Measurements from ENCODE around the gene DDX28. TPM values are rescaled to one million over a fixed set of nuclear protein-coding genes. Genes with fewer than 3 reads are reported as not detected.

DDX28 gene
- total RNA-seq, 1 experiment from 2014 or later = 16.0 TPM

DNA sequence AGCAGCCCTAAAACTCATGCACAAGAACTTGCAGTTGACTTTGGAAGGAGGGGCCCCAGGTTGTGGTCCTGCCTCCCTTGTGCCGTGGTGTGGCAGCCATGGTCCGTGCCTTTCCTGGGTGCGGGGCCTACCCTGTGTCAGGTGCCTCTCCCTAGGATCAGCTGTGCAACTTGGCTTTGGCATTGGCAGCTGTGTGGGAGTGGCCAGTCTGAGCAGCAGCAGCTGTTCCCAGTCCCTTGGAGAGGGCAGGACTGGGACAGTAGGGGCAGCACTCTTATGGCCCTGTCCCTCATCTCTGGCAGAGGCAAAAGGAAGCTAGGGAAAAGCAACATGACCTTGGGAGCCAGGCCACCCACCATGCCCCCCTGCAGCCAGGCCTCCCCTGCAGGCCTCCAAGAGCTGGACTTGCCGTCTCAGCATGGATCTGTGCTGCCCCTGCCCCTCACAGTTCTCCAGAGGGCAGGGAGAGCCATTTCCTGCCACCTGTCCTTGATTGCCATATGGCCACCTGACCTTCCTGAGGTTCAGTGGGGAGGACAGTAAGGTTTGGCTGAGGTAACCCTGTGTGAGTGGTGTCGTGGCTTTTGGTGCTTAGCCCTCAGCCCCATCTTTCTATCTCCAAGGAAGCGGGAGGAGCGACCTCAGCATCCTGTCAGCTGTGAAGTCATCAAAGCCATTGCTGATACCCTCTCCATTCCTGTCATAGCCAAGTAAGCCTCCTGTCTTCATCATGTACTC, 46.6 kb upstream of the DDX28 start:
- no peak for DNase-seq (ENCODE audit: low spot score)
- Histone ChIP-seq H3K36me3 (ENCODE audit: insufficient read depth, low read length, poor library complexity, severe bottlenecking) (no peaks in the 10 kb centered on the region), H3K9me3 (ENCODE audit: low read depth, low read length, poor library complexity, severe bottlenecking) (no peaks in the 10 kb centered on the region), H3K4me3 (ENCODE audit: low read depth, low read length, poor library complexity, severe bottlenecking) (no peak overlapping the region), H3K27me3 (replicated peaks; ENCODE audit: insufficient read depth, low read depth, low read length, poor library complexity) (no peaks in the 10 kb centered on the region), H3K27ac (ENCODE audit: low read depth, low read length, poor library complexity, severe bottlenecking) (no peak overlapping the region), H3K4me1 (ENCODE audit: insufficient read depth, low read length, poor library complexity, severe bottlenecking) (peaks cover 5% of the 10 kb centered on the region)
- intact Hi-C loops (cut with micrococcal nuclease; ENCODE audit: unreplicated experiment) = no loop called here
- ChIA-PET CTCF (interaction anchor here (0.6 kb wide), 1 partner anchor 137 kb away, joined by 3 read pairs; no protein-coding TSS in a partner anchor), POLR2A (ENCODE audit: low non-redundant PET) (interaction anchor here (0.6 kb wide), 1 partner anchor 24 kb away, joined by 3 read pairs; no protein-coding TSS in a partner anchor)
- TF ChIP-seq EZH2 (IDR thresholded peaks at IDR 0.05; ENCODE audit: borderline replicate concordance, low read depth, low read length, poor library complexity, severe bottlenecking) = no peak
- TF ChIP-seq, protein P1, sequence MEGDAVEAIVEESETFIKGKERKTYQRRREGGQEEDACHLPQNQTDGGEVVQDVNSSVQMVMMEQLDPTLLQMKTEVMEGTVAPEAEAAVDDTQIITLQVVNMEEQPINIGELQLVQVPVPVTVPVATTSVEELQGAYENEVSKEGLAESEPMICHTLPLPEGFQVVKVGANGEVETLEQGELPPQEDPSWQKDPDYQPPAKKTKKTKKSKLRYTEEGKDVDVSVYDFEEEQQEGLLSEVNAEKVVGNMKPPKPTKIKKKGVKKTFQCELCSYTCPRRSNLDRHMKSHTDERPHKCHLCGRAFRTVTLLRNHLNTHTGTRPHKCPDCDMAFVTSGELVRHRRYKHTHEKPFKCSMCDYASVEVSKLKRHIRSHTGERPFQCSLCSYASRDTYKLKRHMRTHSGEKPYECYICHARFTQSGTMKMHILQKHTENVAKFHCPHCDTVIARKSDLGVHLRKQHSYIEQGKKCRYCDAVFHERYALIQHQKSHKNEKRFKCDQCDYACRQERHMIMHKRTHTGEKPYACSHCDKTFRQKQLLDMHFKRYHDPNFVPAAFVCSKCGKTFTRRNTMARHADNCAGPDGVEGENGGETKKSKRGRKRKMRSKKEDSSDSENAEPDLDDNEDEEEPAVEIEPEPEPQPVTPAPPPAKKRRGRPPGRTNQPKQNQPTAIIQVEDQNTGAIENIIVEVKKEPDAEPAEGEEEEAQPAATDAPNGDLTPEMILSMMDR (conservative IDR thresholded peaks at IDR 0.05; ENCODE audit: low read depth, low read length) = no peak
- no TSS peak for BruUV-seq (replicated peaks)

DNA sequence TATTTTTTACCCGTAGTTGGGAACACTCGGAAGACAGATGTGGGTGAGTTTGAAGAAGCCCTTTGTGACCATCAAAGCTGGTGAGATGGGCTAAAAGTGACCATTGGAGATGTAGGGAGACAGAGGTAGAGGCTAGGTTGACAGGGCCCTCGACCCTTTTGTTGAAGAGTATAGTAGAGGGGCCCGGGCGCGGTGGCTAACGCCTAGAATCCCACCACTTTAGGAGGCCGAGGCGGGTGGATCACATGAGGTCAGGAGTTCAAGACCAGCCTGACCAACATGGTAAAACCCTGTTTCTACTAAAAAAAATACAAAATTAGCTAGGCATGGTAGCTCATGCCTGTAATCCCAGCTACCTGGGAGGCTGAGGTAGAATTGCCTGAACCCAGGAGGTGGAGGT, 45.9 kb upstream of the DDX28 start:
- TF ChIP-seq, protein P1 (conservative IDR thresholded peaks at IDR 0.05; ENCODE audit: low read depth, low read length) = no peak
- no peak for TF ChIP-seq EZH2 (IDR thresholded peaks at IDR 0.05; ENCODE audit: borderline replicate concordance, low read depth, low read length, poor library complexity, severe bottlenecking)
- ChIA-PET CTCF (interaction anchor here (0.7 kb wide), 1 partner anchor 127 kb away, joined by 3 read pairs; no protein-coding TSS in a partner anchor), POLR2A (ENCODE audit: low non-redundant PET) (interaction anchor here (0.6 kb wide), 1 partner anchor 23 kb away, joined by 3 read pairs; no protein-coding TSS in a partner anchor)
- intact Hi-C loops (cut with micrococcal nuclease; ENCODE audit: unreplicated experiment) = no loop called here
- Histone ChIP-seq H3K4me3 (ENCODE audit: low read depth, low read length, poor library complexity, severe bottlenecking) (no peak overlapping the region), H3K27me3 (replicated peaks; ENCODE audit: insufficient read depth, low read depth, low read length, poor library complexity) (no peaks in the 10 kb centered on the region), H3K36me3 (ENCODE audit: insufficient read depth, low read length, poor library complexity, severe bottlenecking) (no peaks in the 10 kb centered on the region), H3K27ac (ENCODE audit: low read depth, low read length, poor library complexity, severe bottlenecking) (no peak overlapping the region), H3K4me1 (ENCODE audit: insufficient read depth, low read length, poor library complexity, severe bottlenecking) (peaks cover 5% of the 10 kb centered on the region), H3K9me3 (ENCODE audit: low read depth, low read length, poor library complexity, severe bottlenecking) (no peaks in the 10 kb centered on the region)
- no peak for DNase-seq (ENCODE audit: low spot score)
- no TSS peak for BruUV-seq (replicated peaks)

DNA sequence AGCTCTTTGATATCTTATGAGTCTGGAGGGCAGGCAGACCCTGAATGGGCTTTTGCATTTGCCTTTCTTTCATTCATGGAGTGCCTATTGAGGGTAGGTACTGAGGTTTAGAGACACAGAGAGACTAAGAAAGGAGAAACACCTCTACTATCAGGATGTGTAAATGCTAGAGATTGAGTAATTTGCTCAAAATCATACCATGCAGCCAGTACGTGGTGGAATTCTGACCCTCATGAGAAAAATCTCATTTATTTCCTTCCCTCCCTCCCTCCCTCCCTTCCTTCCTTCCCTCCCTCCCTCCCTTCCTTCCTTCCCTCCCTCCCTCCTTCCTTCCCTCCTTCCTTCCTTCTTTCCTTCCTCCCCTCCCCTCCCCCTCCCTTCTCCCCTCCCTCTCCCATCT, 43.7 kb upstream of the DDX28 start:
- H3K27me3 ChIP-seq (replicated peaks; ENCODE audit: insufficient read depth, low read depth, low read length, poor library complexity) = no peaks in the 10 kb centered on the region
- ChIA-PET CTCF (no interaction called here), POLR2A (ENCODE audit: low non-redundant PET) (no interaction called here)
- no peak for DNase-seq (ENCODE audit: low spot score)
- peaks cover 5% of the 10 kb centered on the region for H3K4me1 ChIP-seq (ENCODE audit: insufficient read depth, low read length, poor library complexity, severe bottlenecking)
- H3K27ac ChIP-seq (ENCODE audit: low read depth, low read length, poor library complexity, severe bottlenecking) = no peak overlapping the region
- no peaks in the 10 kb centered on the region for H3K9me3 ChIP-seq (ENCODE audit: low read depth, low read length, poor library complexity, severe bottlenecking)
- no peak overlapping the region for H3K4me3 ChIP-seq (ENCODE audit: low read depth, low read length, poor library complexity, severe bottlenecking)
- H3K36me3 ChIP-seq (ENCODE audit: insufficient read depth, low read length, poor library complexity, severe bottlenecking) = no peaks in the 10 kb centered on the region
- TF ChIP-seq EZH2 (IDR thresholded peaks at IDR 0.05; ENCODE audit: borderline replicate concordance, low read depth, low read length, poor library complexity, severe bottlenecking) = no peak
- TF ChIP-seq, protein P1 (conservative IDR thresholded peaks at IDR 0.05; ENCODE audit: low read depth, low read length) = no peak
- BruUV-seq (replicated peaks) = no TSS peak
- intact Hi-C loops (cut with micrococcal nuclease; ENCODE audit: unreplicated experiment) = no loop called here
